HL-60 (cell line): ENCODE data around the gene GABARAP.
A peak's percentile ranks its signal among the peaks of the same experiment; 100 is the strongest.

Source experiments
- DNase-seq, 2 experiments: peaks; one replicate each; pipeline ENCODE4 v3.0.0-alpha.2; 2010 to 2020; ENCODE audit warnings: low read depth in 1 of 2, low spot score in 1 of 2
- H3K27ac ChIP-seq: fragments of 250-450 bp; sonication (Bioruptor Pico); replicated peaks from 2 replicates; pipeline ENCODE4 v1.5.1; 2020; ENCODE audit warnings: mild to moderate bottlenecking, moderate library complexity
- H3K27me3 ChIP-seq: fragments of 250-450 bp; sonication (Bioruptor Pico); 2 replicates; pipeline ENCODE4 v1.5.1; 2021; ENCODE audit warnings: mild to moderate bottlenecking, moderate library complexity; ENCODE audit not compliant: insufficient read depth, poor library complexity, severe bottlenecking
- H3K4me3 ChIP-seq: replicated peaks from 2 replicates; pipeline ENCODE4 v1.5.1; 2011; ENCODE audit warnings: mild to moderate bottlenecking, control low read depth, low read length; ENCODE audit not compliant: insufficient read depth
- CTCF ChIP-seq: IDR thresholded peaks from one replicate; pipeline ENCODE4 v1.5.1; 2011; ENCODE audit warnings: low read length, control low read depth, inconsistent platforms; ENCODE audit not compliant: insufficient read depth
- GABPA ChIP-seq: IDR thresholded peaks from 2 replicates; pipeline ENCODE4 v1.6.1; 2012; ENCODE audit warnings: low read depth
- POLR2AphosphoS5 ChIP-seq: IDR thresholded peaks from 2 replicates; pipeline ENCODE4 v1.6.1; 2012; ENCODE audit warnings: low read depth
- REST ChIP-seq: IDR thresholded peaks from 2 replicates; pipeline ENCODE4 v1.6.1; 2012; ENCODE audit warnings: low read depth; ENCODE audit not compliant: insufficient replicate concordance
- SPI1 ChIP-seq: IDR thresholded peaks from 2 replicates; pipeline ENCODE4 v1.6.1; 2012; ENCODE audit warnings: low read depth, mild to moderate bottlenecking, borderline replicate concordance

The GABARAP gene

GRCh38 chr17:7216242-7217112, 25.8 kb downstream of the GABARAP start:
- TF ChIP-seq POLR2AphosphoS5 (no peak), SPI1 (no peak)
- Histone ChIP-seq H3K27me3 (no peaks in the 10 kb centered on the region), H3K4me3 (peak overlapping the region; percentile 36), H3K27ac (no peak overlapping the region)
- DNase-seq: no peak

- Histone ChIP-seq H3K27ac (no peak overlapping the region), H3K4me3 (no peak overlapping the region)
- DNase-seq: no peak
These were observed 26.5 kb downstream of the GABARAP start for GRCh38 chr17:7215652-7216180.

GRCh38 chr17:7215136-7215638, 27.1 kb downstream of the GABARAP start:
- no peaks in the 10 kb centered on the region for H3K27me3 ChIP-seq
- no peak overlapping the region for H3K27ac ChIP-seq
- no peak overlapping the region; the same call in 1 of the 2 replicates for H3K4me3 ChIP-seq
- DNase-seq: no peak
- TF ChIP-seq REST (no peak), CTCF (no peak), POLR2AphosphoS5 (no peak), GABPA (no peak)

More at GRCh38 chr17:7215652-7216180, 26.5 kb downstream of the GABARAP start:
- no peaks in the 10 kb centered on the region for H3K27me3 ChIP-seq
- TF ChIP-seq SPI1 (no peak), POLR2AphosphoS5 (no peak), REST (no peak), GABPA (no peak), CTCF (no peak)

GRCh38 chr17:7214300-7215135, 27.7 kb downstream of the GABARAP start:
- peak; percentile 16 for TF ChIP-seq CTCF
- TF ChIP-seq POLR2AphosphoS5: no peak
- Histone ChIP-seq H3K27ac (peak overlapping the region; percentile 68), H3K27me3 (no peaks in the 10 kb centered on the region), H3K4me3 (peak overlapping the region; percentile 37)
- DNase-seq: peak; percentile 71 to 87
